ENCODE results near the gene ITGB2. TPM values are rescaled to one million over a fixed set of nuclear protein-coding genes. Genes with fewer than 3 reads are reported as not detected.

Gene ITGB2
- total RNA-seq, 1 donor from 2014 or later: 65.5 TPM

DNA sequence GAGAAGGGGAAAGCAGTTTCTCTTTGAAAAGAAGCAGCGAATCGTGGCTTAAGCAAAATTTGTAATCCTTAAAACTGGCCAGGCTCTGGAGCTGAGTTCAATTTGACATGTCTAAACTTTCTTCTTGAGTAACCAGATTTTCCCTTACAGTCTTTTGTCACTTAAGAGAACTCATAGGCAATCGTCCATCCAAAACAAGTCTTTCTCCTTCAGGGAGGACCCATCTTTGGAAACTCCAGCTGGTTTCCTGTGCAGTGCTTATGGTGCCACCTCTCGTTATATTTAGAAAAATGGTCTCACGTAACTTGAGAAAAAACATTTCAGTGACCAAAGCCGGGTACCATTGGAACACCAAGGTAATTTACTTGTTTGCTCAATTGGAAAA, 45.4 kb downstream of the ITGB2 start:
- peaks cover 7 to 21% of the 10 kb centered on the region in 2 donors for H3K4me1 ChIP-seq
- H3K9me3 ChIP-seq: no peaks in the 10 kb centered on the region
- no peaks in the 10 kb centered on the region for H3K27me3 ChIP-seq
- H3K27ac ChIP-seq: peak overlapping the region; percentile 95 to 98
- no peak for DNase-seq (ENCODE audit: low spot score in 2 of 2)
- TF ChIP-seq CTCF (IDR thresholded peaks at IDR 0.05): peak in 2 of 3 experiments; percentile 21 to 41
- no peaks in the 10 kb centered on the region for H3K36me3 ChIP-seq
- peak overlapping the region; percentile 88 to 99 for H3K4me3 ChIP-seq
- intact Hi-C loops (cut with DNase I): loop anchor here (2.0 to 10.0 kb wide), 3 partner anchors 75 to 1449 kb away; partner anchors contain the start of genes C21orf58, PCNT and UBE2G2

DNA sequence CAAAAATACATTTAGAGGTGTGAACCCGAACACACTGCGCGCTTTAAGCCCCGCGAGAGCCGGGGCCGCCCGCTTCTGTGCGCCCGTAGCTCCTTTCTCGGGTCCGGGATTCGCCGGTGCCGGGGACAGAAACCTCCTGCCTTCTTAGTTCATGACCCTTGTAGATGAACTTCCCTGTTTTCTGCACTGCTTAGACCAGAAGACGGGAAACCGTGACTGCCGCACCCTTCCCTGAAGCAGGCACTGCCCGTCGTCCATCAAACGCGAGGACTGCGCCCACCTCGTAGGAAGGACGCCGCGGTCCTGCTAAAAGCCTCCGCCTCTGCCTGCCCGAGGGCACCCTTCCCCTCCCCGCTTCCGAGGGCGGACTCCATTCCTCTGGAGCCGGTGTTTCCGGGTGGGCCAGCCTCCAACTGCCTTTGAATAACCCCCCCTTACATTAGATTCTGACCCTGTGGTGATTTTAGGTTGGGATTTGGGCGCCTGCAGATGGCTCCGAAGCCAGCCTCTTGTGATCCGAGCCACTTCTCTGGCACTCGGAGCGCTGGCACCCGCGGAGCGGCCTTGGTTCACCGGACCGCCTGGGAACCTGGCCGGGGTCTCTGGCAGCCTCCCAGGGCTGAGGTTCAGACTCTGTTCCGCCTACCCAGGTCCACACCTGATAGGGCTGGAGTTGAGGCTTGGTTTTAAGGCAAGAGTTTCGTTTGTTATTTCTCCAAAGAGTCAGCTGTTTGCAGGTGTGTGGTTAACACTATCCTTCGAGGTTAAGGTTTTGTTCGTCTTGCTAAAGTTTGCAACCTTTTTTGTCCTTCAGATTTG, 46.0 kb downstream of the ITGB2 start:
- H3K4me1 ChIP-seq: peaks cover 11 to 25% of the 10 kb centered on the region in 2 donors

GRCh38 chr21:44874240-44874496, 46.5 kb downstream of the ITGB2 start:
- no peaks in the 10 kb centered on the region for H3K36me3 ChIP-seq
- peak overlapping the region; percentile 95 to 98 for H3K27ac ChIP-seq
- peak overlapping the region; percentile 88 to 99 for H3K4me3 ChIP-seq
- H3K27me3 ChIP-seq: no peaks in the 10 kb centered on the region
- DNase-seq (ENCODE audit: low spot score in 2 of 2): no peak
- H3K9me3 ChIP-seq: no peaks in the 10 kb centered on the region
- intact Hi-C loops (cut with DNase I): loop anchor here (2.0 to 10.0 kb wide), 8 partner anchors 73 to 1451 kb away; partner anchors contain the start of genes C21orf58, CFAP410, PCBP3 and PCNT
- H3K4me1 ChIP-seq: peaks cover 13 to 30% of the 10 kb centered on the region in 2 donors
- no peak for TF ChIP-seq CTCF (IDR thresholded peaks at IDR 0.05)

More for the DNA sequence above, 46.0 kb downstream of the ITGB2 start:
- Histone ChIP-seq H3K36me3 (no peaks in the 10 kb centered on the region), H3K4me3 (peak overlapping the region; percentile 88 to 99), H3K27me3 (no peaks in the 10 kb centered on the region), H3K9me3 (no peaks in the 10 kb centered on the region), H3K27ac (peak overlapping the region; percentile 95 to 98)
- intact Hi-C loops (cut with DNase I): loop anchor here (2.0 to 10.0 kb wide), 8 partner anchors 74 to 1450 kb away; partner anchors contain the start of genes C21orf58, CFAP410, PCBP3 and PCNT
- peak in 1 of 2 donors; percentile 89 for DNase-seq (ENCODE audit: low spot score in 2 of 2)
- no peak for TF ChIP-seq CTCF (IDR thresholded peaks at IDR 0.05)

GRCh38 chr21:44873356-44874239, 47.1 kb downstream of the ITGB2 start, which contains the start of gene PTTG1IP:
Gene PTTG1IP (minus strand): TSS chr21:44873690. CDS start chr21:44873616, 74 bp downstream.
- peaks cover 18 to 36% of the 10 kb centered on the region in 2 donors for H3K4me1 ChIP-seq
- intact Hi-C loops (cut with DNase I): loop anchor here (1.0 to 10.0 kb wide), 9 partner anchors 56 to 1451 kb away; partner anchors contain the start of genes C21orf58, CFAP410, PCBP3 and PCNT

More at GRCh38 chr21:44873356-44874239, 47.1 kb downstream of the ITGB2 start, which contains the start of gene PTTG1IP:
- Histone ChIP-seq H3K27ac (peak within 1 kb of the TSS; percentile 95 to 98), H3K4me3 (peak within 1 kb of the TSS; percentile 88 to 99), H3K9me3 (no peaks in the 10 kb centered on the region), H3K36me3 (no peaks in the 10 kb centered on the region), H3K27me3 (no peaks in the 10 kb centered on the region)
- TF ChIP-seq CTCF (IDR thresholded peaks at IDR 0.05): no peak
- peak; percentile 96 to 100 for DNase-seq (ENCODE audit: low spot score in 2 of 2)
